Erythroblast (primary cell): ENCODE data around the gene DCST2.

Experiments
- GATA1 ChIP-seq: IDR thresholded peaks from 2 replicates; pipeline ENCODE4 v1.6.1; 2011; ENCODE audit warnings: low read depth, mild to moderate bottlenecking, control low read depth, low read length, moderate library complexity
- POLR2A ChIP-seq: IDR thresholded peaks from 2 replicates; pipeline ENCODE4 v1.6.1; 2011; ENCODE audit warnings: mild to moderate bottlenecking, low read length

GRCh38 chr1:155026588-155026987 is 7.0 kb downstream of the DCST2 start:
- TF ChIP-seq POLR2A (no peak), GATA1 (no peak)
